Stimulated activated CD8-positive, alpha-beta memory T cell treated with anti-CD3 and anti-CD28 coated beads, Interleukin-4, amount 100 ng/mL, for 48 hours (primary cell): ENCODE measurements around the gene TTN.
"Not testable (repeated sequence)": the region's sequence is repeated elsewhere in the genome, so short reads cannot be mapped to it uniquely, and the experiment has no call there.

ENCODE experiments used
- DNase-seq: peaks from one replicate; pipeline ENCODE4 v3.0.0-alpha.2; 2020

Gene TTN

GRCh38 chr2:178732913-178733312 lies 74.3 kb downstream of the TTN start:
- no peak for DNase-seq

- no peak for DNase-seq
These were observed 75.9 kb downstream of the TTN start for GRCh38 chr2:178731300-178731699.

DNA sequence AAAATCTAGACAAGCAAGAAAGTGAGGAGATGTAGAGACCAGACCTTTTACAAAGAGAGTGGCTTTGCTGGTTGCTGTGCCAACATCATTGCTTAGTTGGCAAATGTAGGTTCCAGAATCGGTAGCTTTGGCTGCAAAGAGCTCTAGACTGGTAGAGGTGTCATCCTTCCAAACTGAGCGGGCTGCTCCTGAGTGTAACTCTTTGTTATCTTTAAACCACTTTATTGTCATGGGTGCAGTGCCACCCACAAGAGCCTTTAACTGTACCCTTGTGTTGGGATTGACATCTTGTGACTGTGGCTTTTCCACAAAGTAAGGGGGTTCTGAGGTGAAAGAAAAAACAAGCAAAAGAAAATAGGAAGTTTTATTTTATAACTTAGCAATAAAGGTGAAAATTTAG lies 77.2 kb downstream of the TTN start:
- DNase-seq: no peak

- no peak for DNase-seq
These were observed 83.4 kb downstream of the TTN start for GRCh38 chr2:178723786-178724346.

GRCh38 chr2:178722296-178722695 lies 84.9 kb downstream of the TTN start:
- no peak for DNase-seq

- DNase-seq: no peak
These were observed 88.2 kb downstream of the TTN start for GRCh38 chr2:178718988-178719387.

DNA sequence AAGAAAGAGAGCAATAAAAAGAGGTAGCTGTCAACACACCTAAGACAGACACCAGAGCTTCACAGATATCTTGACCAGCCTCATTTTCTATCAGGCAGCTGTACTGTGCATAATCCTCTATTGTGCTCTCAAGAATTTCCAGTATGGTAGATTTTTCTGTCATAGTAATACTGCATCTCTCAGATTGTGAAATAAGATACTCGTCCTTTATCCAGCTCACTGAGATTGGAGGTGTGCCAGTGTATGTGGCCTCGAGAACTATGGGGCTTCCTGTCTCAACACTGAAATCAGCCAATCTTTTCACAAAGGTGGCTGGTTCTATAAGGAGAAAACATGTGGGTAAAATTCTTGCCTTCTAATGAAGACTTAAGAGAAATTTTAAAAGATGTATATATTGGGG lies 88.9 kb downstream of the TTN start:
- DNase-seq: no peak

- DNase-seq: no peak
These were observed 90.8 kb downstream of the TTN start for GRCh38 chr2:178716394-178716793.

- no peak for DNase-seq
These were observed 91.9 kb downstream of the TTN start for GRCh38 chr2:178715366-178715765.

DNA sequence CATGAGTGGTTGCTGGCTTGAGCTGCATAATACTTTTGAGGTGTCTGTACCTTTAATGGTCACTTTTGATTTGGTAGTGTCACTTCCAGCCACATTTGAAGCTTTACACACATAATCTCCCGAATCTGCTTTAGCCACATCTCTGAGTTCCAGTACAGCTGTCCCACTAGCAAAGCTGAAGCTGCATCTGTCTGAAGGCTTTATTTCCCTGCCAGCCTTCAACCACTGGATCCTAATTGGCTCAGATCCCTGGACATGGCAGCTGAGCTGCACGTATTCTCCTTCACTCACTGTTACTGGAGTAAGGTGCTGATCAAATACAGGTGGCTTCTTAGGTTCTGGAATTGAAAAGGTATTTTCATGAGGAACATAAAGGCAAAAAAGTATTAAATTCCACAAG lies 99.7 kb downstream of the TTN start:
- DNase-seq: no peak

GRCh38 chr2:178704876-178705275 lies 102.3 kb downstream of the TTN start:
- DNase-seq: no peak

DNA sequence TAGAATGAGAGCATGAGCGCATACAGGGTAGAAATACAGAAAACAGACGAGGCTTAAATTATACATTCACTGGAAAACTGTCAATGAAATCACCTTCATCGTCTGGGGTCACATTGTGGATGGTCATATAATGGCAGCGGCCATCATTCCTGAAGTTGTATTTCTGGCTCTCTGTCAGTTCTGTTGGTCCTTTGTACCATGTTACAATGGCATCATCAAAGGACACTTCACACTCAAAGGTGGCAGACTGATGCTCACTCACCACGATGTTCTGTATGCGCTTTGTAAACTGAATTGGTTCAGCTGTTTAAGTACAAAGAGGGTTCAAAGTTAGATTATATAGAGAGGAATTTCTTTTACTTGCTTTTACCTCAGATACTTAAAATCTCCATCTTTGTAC lies 104.9 kb downstream of the TTN start:
- no peak for DNase-seq

DNA sequence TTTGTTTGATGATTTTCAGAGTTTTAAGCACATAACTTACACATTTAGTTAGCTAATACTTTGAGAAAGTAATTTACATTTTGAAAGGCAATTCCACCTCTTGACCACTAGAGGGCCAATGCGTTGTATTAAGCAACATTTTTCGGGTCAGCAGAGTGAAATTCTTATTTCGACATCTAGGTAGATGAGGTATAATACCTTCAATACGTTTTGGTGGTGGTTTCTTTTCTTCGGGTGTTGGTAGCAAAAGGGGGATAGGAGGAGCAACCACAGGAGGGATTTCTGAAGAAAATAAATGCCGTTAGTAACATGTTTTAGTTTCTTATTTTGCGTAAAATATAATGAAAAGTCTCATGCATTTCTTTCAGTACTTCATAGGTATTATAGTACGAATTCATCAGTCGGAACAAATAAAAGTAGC lies 106.3 kb downstream of the TTN start:
- no peak for DNase-seq

GRCh38 chr2:178700136-178700535 lies 107.1 kb downstream of the TTN start:
- DNase-seq: no peak

DNA sequence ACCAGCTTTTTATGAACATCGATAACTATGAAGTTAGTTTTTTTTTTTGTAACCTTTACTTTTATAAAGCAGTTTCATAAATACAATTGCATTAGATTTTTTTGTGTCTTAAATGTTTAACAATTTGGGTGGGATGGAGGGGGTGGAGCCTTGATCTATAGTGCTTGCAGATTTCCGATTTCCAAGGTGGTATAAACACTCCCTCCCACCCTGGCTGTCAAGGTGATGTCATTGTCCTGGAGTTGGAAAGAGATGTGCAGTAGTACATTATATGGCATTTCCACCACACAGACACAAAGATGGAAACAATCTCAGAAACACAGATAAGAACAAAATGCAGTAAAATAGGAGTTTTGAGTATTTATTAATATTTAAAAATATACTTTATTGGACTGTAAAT lies 114.4 kb downstream of the TTN start:
- no peak for DNase-seq

DNA sequence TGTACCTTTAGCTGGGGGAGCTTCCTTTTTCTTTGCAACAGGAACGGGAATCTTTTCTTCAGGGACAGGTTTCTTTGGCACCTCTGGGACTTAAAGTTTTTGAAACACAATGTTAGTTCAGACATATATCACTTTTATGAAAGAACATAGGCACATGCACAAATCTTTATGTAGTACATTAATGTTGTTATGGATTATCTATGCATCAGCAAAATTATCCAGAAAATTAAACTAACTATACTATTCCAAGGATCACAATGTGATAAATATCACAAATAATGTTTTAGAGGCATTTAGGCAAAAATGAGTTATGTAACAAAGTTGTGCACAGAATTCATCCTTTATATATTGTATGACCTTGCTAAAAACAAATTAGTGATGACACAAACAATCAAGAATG lies 117.4 kb downstream of the TTN start:
- no peak for DNase-seq

DNA sequence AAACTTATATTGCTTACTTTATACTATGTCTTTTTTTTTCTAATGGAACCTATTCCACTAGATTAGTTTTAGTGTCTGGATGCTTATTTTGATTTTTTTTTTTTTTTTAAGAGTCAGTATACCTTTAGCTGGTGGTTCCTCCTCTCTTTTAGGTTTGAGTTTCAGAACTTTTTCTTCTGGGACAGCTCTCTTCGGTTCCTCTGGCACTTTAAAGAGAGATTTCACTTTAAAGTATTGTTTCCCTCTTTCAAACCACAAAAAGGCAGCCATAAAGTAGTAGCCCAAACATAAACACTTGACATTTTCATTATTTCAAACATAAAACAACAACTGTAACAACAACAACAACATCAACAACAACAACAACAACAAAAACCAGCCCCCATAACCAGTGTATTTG lies 123.3 kb downstream of the TTN start:
- DNase-seq: no peak

- no peak for DNase-seq
These were observed 126.1 kb downstream of the TTN start for GRCh38 chr2:178681081-178681480.

DNA sequence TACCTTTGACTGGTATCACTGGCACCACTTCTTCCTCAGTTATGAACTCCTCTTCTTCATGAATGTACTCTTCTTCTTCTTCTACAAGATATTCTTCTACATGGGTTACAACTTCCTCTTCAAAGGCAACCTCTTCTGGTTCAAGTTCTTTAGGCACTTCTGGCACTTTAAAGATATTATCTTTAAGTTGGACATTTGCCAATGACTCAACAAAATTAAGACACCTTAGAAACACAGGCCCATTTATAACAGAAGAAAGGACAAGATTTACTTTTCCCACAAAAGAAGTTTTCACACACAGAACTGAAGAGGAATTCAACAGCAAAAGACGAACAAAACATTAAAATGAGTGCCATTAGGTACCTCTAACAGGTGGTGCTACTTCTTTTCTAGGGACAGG lies 127.3 kb downstream of the TTN start:
- DNase-seq: no peak

- no peak for DNase-seq
These were observed 129.6 kb downstream of the TTN start for GRCh38 chr2:178677599-178677998.

DNA sequence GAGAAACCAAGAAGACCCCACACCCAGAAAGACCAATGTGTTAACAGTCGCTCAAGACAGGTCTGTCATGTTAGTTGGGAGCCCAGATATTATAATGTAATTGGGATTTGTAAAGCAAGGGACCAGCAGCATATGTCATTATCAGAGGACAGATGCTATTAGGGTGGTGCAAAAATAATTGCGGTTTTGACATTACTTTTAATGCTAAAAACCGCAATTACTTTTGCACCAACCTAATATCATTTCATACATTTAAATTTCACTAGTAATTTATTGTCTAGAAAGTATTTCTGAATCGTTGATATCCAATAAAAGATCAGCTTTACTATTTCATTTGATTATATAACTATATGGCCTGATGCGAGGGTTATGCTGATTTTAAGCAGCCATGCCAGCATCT lies 131.2 kb downstream of the TTN start:
- DNase-seq: no peak

DNA sequence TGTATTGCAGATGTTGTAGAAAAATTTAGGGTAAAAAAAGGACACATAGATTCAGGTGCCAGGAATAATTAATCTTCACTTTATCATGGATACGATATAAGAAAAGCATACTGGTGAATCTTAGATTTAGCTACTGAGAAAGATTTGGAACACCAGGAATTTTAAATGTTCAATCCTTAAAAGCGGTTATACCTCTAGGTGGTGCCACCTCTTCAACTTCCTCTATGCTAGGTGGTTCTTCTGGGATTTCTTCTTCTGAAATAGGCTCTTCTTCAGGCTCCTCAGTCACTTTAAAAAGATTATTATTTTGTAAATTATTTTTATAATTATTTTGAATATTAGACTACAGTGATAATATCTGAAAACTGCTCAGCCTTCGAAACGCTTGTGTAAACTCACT lies 133.1 kb downstream of the TTN start:
- DNase-seq: no peak

- DNase-seq: no peak
These were observed 140.8 kb downstream of the TTN start for GRCh38 chr2:178666458-178666857.

GRCh38 chr2:178658480-178658879 lies 148.7 kb downstream of the TTN start:
- not testable (repeated sequence) for DNase-seq

GRCh38 chr2:178650554-178650953 lies 156.7 kb downstream of the TTN start:
- DNase-seq: no peak

- no peak for DNase-seq
These were observed 162.3 kb downstream of the TTN start for GRCh38 chr2:178644919-178645318.
